Activated effector memory CD4-positive, alpha-beta T cell treated with anti-CD3 and anti-CD28 coated beads, Interleukin-2, amount 50 U/mL, for 16 hours (primary cell): Measurements from ENCODE around the gene SMIM38.

ENCODE experiments used
- DNase-seq: peaks from one replicate; pipeline ENCODE4 v3.0.0-alpha.2; 2020

Gene SMIM38

DNA sequence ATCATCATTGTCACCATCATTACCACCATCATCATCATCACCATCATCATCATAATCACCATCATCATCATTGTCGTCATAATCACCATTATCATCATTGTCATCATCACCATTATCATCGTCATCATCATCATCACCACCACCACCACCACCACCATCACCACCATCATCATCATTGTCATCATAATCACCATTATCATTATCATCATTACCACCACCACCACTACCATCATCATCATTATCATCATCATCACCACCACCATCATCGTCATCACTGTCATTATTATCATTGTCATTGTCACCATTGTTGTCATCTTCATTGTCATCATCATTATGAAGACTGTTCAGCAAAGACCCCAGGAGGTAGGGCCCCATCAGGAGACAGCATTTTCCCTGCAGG, 33.3 kb downstream of the SMIM38 start:
- DNase-seq = no peak

DNA sequence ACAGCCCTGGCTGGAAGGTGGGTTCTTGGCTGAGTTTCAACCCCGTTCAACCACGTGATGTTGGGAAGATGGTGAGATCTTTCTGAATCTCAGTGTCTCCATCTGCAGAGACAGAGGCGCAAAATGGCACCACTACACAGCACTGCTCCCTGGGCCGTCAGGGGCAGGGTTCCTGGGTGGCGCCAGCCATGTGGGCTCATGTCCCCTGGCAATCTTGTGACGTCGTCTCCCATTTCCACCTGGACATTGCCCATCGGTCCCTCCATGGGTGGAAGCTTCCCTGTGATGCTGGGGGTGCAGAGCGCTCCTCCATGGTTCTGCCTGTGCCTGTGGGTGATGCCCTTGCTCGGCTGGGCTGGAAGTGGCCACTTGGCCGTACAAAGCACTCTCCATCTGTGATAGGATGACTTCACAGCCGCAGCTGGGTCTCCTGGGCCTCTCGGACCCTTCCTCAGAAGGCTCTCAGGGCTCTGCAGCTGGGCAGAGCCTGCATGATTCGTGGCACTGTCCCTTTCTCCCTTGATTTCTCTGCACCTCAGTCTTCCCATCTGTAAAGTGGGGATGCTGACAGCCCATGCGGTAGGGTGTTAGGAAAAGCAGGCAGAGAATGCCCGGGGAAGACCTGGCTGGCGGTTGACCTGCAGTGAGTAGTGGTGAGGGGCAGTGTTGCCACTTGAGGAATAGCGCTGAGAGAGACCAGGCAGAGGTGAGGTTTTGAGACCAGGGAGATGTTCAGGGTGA, 35.2 kb downstream of the SMIM38 start:
- DNase-seq = no peak

DNA sequence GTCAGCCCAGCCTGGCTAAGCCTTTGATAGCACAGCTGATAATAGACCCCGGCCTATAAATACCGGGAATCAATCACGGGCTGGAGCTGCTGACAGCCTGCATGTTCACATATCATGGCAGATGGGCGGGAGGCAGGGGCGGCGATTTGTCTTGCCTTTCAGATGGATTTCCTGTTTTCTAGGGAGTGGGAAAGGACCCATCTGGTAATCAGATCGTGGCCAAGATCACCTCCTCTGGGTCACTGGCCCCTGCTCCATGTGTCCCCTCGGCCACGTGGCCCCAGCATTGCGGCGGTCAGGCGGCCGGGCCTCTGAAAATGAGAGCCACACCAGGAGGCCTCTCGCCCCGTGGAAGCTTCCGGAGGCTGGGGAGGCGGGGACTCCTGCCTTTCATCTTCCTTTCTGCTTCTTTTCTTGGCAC, 36.6 kb downstream of the SMIM38 start:
- DNase-seq = no peak

DNA sequence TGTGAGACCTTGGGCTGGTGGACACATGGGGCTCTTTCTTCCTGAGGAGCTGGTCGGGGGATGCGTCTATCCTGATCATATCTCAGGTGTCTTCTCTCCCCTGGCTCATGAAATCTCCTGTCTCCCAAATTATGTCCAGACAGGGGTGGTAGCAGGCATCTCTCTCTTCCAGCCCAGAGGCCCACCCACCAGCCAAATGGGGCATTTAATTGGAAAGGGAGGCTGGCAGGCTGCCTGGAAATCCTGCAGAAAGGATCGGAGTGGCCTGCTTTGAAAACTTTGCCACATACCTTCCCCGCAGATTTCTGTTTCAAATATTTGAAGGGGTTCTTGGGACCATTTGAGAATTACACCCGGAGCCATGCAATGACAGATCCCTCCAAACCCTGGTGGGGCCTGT, 37.4 kb downstream of the SMIM38 start:
- DNase-seq = no peak

DNA sequence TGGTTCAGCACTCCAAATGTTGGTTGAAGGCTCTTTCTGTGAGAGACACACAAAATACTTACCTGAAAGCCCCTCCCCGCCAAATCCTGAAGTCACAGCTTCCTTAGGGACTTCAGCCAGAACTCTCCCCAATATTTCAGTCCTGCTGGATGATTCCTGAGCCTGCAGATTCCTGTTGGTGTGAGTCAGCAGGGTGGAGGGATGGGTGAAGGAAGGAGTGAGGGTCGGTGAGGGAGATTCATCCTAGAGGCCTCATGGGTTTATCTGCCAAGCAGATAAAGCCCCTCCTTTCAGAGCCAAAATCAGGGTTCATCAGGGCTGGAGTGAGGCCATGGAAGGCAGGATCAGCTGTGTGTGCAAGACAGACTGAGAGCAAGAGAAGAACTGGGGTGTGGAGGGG, 37.9 kb downstream of the SMIM38 start:
- DNase-seq = no peak

DNA sequence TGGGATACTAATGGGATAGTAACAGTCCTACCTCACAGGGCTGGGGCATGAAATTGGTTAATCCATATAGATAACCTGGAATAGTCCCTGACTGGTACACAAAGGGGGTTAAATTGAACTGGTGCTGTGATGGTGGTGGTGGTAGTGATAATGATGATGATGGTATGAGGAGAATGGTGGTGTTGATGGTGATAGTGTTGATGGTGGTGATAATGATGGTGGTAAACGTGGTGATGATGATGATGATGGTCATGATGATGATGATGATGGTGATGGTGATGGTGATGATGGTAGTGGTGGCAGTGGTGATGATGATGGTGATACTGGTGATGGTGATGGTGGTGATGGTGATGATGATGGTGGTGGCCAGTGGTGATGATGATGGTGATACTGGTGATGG, 38.7 kb downstream of the SMIM38 start:
- no peak for DNase-seq

DNA sequence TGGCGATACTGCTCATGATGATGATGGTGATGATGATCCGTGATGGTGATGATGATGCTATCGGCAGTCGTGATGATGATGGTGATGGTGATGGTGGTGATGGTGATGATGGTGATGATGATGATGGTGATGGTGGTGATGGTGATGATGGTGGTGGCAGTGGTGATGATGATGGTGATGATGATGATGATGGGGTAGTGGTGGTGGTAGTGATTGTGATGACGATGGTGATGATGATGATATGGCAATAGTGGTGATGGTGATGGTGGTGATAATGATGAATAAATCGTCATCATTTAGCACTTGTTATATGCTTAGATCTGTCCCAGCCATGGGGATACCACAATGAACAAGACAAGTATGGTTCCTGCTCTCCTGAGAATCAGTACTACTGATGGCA, 39.2 kb downstream of the SMIM38 start:
- no peak for DNase-seq

DNA sequence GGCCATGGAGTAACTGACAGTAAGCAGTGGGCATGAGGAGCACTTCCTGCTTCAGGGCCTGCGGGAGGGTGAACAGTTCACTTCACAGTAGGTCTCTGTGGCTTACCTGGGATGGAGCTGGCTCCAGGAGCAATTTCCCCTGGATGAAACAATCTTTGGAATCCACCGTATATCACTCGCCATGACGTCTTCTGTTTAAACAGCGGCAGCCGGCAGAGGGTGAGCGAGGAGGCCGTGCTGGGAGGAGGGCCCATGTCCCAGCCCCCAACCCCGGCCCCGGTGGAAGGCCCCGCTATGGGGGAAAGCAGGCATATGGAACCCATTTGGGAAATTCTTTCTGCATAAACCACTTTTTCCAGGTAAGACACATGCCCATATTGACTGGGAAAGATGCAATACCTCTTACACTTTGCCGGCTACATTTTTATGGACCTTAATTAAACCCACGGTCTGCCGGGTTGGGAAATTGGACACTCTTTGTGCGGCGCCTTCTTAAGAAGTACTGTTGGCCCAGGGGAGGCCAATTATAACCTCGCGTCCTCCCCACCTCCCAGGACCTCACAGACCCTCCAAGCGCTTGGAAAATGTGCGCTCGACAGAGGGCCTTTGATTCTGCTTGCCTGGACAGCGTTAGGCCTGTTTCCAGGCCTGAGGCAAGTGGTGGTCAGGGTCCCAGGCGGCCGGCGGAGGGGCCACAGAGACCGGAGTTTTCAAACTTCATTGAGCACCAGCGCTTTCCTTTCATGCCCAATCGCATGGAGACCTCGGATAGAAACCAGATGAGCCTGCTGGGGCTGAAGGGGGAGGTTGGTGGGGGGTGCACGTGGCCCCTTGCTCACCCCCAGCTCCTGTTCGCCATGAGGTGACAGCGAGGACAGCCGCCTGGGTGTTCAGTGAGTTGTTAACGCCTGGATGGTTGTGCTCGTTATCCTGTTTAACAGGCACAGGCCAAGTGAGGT, 40.4 kb downstream of the SMIM38 start:
- DNase-seq = no peak

DNA sequence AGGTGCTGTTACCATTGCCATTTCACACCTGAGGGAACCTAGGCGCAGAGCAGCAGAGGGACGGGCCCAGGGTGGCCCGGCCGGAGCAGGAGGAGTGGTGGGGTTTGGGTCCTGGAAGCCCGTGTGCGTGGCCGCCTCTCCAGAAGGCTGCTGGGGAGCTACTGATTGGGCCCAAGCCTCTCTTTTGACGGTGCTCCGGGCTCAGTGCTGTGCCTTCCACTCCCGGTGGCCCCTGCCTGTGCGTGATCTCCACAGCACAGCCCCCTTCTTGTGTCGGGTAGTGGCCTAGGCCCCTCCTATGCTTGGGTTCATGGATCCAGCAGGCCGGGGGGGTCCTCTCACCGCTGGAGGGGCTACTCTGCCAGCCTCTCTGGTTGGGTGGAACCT, 41.0 kb downstream of the SMIM38 start:
- no peak for DNase-seq

DNA sequence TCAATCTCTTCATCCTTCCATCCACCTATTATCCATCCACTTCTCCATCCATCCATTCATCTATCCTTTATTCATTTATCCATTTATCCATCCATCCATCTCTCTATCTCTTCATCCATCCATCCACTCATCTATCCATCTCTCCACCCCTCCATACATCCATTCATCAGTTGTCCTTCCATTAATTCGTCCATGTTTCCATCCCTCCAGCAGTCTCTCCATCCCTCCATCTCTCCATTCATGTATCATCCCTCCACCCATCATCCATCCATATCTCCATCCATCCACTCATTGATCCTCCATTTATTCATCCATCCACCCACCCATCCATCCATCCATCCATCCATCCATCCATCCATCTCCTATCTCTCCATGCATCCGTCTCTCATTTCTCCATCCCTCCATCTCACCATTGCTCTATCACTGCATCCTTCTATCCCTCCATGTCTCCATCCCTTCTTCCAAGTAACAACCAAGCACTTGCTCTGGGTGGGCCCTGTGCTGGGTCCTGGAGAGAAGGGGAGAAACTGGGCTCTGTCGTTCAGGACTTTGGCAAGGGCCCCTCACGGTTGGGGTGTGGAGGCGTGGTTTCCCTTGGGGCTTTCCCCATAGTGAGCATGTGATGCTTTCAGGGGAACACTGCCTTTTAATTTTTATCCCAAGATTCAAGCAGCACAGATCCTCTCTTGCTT, 43.3 kb downstream of the SMIM38 start:
- DNase-seq = no peak

DNA sequence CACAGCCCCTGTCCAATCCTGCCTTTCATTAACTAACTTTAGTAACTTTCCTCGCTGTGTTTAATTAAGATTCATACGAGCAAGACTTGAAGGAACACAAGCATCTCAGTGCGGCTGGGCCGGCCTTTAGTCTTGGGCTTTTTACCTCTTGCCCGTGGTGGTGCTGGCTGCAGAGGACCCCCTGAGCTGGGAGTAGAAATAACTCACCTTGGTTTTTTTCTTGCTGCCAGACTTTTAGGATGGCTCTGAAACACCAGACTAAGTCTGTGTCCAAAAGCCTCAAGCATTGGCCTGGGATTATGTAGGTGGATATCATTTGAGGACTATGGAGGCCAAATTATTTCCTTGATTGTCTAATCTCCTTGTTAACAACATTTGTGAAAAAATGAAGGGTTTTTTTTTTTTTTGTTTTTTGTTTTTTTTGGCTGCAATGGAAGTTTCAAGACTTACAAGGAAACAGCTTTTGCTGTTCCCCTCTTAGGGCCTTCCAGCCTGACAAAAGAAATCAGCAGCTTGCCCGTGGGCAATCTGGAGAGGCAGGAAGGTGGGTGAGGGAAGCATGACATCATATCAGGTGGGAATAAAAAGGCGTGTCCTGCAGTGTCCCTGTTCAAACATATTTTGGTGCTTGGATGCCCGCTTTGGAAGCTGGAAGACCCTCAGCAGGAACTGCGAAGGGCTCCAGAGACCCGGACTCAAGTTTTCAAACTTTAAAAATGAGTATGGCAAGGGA, 44.0 kb downstream of the SMIM38 start:
- DNase-seq = peak; percentile 21

DNA sequence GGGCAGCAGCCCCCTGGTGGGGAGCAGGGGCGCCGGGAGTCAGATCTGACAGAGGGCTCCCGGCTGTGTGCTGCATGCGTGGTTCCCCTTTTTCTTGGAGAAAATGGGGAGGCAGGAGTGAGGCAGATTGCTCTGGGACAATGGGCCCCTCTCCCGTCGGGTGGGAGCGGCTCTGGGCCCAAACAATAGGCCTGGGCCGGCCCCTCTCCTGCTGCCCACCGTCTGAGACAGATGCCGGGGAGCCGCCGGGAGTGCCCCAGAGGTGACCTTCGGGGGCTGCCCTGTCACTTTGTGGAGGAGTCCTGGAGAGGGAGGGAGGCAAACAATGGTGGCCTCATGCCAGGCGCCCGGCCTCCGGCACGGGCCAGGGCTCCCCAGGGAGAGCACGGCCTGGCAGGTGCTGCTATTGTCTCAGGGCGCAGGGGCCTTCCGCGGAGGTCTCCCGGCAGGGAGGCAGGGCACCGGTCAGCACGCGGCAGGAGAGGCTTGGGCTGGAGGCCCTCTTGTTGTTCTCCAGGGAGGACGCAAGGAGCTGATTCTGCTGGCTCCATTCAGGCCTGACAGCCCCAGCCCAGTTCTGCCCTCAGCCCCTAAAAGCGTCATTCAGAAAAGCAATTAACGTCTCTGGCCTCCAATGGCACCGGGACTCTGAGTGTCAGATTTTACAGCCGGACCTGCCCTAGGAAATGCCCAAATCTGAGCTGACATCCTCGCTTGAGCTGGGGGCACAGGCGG, 44.8 kb downstream of the SMIM38 start:
- peak; percentile 48 for DNase-seq

DNA sequence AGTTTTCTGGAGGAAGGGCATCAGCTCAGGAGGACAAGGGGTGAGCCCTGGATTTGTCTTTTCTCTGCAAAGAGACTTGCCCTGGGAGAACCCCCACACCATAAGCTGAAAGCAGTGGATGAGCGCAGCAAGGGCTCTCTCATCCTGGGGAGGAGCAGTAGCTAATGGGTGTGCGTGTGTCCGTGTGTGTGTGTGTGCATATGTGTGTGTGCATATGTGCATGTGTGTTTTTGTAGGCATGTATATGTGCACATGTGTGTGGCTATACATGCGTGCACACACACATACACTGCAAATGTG, 45.3 kb downstream of the SMIM38 start:
- DNase-seq = peak; percentile 37

DNA sequence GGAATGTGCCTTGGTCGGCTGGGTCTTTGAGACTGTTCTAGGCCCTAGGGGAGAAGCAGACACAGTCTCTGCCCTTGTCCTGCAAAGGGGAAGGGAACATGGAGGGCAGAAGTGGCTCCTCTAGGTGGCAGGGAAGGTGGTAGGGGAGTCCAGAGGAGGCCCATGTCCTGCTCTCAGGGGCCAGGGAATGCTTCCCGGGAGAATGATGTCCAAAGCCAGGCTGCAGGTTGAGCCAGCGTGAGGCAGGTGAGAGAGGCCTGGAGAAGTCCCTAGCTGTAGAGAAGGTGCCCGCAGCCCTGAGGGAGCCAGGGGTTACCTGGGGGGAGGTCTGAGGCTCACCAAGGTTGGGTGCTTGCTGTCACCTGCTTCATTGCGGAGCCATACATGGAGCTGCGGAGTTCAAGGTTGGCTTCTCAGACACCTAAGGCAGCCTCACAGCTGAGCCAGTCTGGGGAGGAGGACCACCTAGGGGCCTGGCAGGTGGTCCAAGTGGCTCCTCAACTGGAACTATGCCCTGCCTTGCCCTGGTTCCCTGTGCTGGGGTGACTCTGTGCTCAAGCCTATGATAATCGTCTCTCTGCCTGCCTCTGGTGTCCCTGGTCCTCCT, 46.1 kb downstream of the SMIM38 start:
- DNase-seq = peak; percentile 54

DNA sequence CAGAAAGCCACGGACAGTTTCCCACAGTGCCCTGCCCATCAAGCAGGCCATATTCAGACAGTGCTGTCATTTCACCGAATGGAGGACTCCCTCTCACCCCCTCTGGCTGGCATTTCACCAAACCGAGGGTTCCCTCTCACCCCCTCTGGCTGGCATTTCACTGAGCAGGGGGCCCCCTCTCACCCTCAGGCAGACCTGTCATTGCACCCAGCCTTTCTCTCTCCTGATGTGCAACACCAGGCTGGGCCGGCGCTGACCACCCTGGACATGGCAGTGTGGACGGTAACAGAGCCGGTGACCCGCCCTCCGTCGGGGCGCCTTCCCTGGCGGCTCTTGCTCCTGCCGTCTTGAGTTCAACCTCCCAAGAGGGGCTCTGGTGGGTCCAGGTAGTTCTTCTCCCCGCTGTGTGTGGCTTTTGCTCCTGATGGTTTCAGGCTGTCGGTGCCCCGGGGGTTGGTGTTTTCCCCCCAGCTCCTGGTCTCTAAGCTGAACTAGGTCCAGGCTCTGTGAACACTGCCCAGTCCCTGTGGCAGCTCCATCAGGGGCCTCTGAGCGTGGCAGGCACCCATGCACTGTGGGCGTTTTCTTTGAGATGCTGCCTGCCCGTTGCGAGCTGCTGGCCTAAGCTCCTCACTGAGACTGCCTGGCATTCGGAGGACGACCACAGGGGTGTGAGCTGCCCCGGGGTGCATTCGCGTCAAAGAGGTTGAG, 46.9 kb downstream of the SMIM38 start:
- DNase-seq = peak; percentile 47

DNA sequence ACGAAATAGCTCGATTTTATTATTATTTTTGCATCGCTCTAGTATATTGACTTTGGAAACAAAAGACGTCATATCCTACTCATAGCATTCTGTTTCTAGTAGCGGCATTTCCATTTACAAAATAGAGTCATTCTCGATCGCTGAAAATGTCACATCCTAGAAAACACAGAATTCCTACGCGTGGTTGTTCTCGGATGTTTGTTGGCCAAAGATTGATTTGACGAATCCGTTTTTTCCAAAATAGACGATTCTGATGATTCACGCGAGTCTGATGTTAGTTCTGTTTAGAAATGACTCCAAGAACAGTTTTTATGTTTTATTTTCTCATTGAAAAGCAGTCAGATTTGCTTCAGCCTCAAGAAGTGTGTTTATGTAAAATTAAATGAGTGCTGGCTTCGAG, 47.6 kb downstream of the SMIM38 start:
- no peak for DNase-seq

DNA sequence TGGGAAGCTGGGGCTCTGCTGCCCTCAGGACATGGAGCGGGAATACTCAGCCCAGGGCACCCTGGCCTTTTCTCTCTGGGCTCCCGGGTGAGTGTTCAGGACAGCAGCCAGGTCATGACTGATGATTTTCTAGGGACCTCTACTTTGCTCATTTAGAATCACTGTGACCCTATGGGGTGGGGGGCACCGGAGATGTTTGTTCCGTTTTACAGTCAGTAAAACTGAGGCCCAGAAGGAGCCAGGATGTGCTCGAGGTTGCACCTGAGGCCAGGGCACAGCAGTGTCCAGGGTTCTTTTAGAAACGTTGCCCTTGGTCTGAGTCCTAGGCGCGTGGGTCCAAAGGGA, 48.1 kb downstream of the SMIM38 start:
- peak; percentile 47 for DNase-seq

DNA sequence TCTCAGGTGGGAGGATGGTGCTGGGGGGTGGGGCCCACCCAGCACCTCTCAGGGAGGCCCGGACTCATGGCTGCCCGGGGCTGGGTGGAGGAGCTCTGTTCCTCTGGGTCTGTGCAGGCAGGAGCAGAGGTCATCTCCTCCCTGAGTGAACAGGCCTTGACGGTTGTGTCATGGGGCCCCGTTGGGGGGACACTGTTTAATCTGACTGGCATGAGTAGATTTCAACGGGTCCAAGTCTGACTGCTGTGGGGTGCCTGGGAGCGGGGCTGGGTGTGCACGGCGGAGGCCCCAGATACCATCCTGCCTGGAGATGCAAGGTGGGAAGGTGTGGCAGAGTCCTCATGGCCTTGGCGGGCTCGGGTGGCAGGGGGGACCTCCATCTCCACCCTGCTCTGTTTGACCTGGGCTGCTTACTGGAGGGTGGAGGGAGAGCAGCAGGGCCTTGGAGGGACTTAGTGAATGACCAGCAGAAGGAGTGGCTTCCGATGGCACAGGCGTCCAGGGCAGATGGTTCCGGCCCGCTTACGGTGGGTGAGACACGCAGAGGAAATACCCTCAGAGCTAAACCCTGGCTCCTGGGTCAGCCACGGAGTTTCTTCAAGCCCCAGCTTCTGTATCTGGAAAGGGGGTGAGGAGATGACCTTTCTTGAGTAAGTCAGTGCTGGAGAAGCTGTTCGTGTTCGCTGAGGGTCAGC, 48.7 kb downstream of the SMIM38 start:
- DNase-seq = peak; percentile 46

DNA sequence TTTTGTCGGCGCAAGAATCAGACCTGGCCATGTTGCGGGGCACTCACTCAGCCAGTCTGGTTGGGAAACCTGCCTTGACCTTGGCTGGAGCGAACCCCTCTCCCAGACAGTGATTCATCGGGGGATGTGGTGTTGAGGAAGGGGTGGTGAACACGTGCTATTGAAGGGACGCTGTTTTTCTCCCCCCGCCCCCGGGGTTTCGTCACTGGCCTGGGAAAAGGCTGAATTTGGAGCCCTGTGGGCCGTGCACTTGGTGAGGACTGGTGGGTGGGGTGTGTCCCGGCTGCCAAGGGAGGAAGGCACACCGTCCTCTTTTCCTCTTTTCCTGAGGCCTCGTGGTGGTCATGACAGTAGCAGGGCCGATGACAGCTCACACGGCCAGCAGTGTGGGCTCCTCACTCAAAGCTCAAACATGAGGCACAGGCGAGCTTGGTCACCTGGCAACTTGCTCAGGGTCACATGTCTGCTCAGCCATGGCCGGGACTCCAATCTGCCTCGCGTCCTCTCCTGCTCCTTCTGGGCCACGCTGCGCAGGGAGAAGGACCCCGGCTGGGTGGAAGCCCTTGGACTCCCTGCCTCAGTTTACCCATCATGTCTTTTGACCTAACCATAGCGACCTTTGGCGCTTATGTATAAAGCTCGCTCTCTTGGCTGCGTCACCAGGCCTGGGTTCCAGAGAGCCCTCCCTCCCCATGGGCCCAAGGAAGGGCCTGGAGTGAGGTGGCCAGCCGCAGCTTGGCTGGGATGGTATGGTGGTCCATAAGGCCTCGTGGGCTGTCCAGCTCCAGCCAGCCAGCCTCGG, 49.4 kb downstream of the SMIM38 start:
- peak; percentile 43 for DNase-seq
